H1 (cell line): ENCODE results near the gene GID8. TPM values are rescaled to one million over a fixed set of nuclear protein-coding genes. Genes with fewer than 3 reads are reported as not detected.

Experiments used
- CTCF ChIA-PET: fragments of 300-600 bp; sonication (Branson Sonifier 250); formaldehyde crosslinking; loops from one replicate; lab custom pipeline; 2021; ENCODE audit not compliant: partially characterized antibody; lab: Charles Lee
- POLR2A ChIA-PET: fragments of 300-600 bp; sonication (Branson Sonifier 250); formaldehyde crosslinking; loops from one replicate; lab custom pipeline; 2021; ENCODE audit warnings: inconsistent platforms; ENCODE audit not compliant: partially characterized antibody; lab: Charles Lee
- DNase-seq, 2 experiments: peaks; one replicate each; pipeline versions ENCODE4 v3.0.0 to v3.0.0-alpha.2; 2010 to 2022; ENCODE audit warnings: low spot score in 2 of 2, low read depth in 1 of 2, mixed read lengths in 1 of 2
- FAIRE-seq: peaks from 2 replicates; lab custom pipeline; 2011; peaks lifted over from hg19 to GRCh38; lab: Jason Lieb, UNC
- H2AFZ ChIP-seq: 2 replicates; pipeline ENCODE4 v1.8.1; 2012; ENCODE audit warnings: low read length, inconsistent platforms
- H2AK5ac ChIP-seq: 2 replicates; pipeline ENCODE4 v1.6.1; 2013; ENCODE audit warnings: low read depth, low read length
- H2BK120ac ChIP-seq: replicated peaks from 2 replicates; pipeline ENCODE3; 2013; ENCODE audit warnings: low read depth, low read length, inconsistent platforms
- H2BK12ac ChIP-seq: 2 replicates; pipeline ENCODE4 v1.6.1; 2013; ENCODE audit warnings: low read depth, low read length
- H2BK15ac ChIP-seq: 2 replicates; pipeline ENCODE4 v1.6.1; 2013; ENCODE audit warnings: low read length
- H2BK20ac ChIP-seq: 2 replicates; pipeline ENCODE4 v1.6.1; 2013; ENCODE audit warnings: low read length
- H2BK5ac ChIP-seq: 2 replicates; pipeline ENCODE4 v1.6.1; 2013; ENCODE audit warnings: low read depth, low read length
- H3K14ac ChIP-seq: 2 replicates; pipeline ENCODE4 v1.6.1; 2013; ENCODE audit warnings: inconsistent platforms; ENCODE audit not compliant: insufficient read length
- H3K18ac ChIP-seq: 2 replicates; pipeline ENCODE4 v1.6.1; 2013; ENCODE audit warnings: low read length; ENCODE audit errors: extremely low read depth
- H3K23ac ChIP-seq: 2 replicates; pipeline ENCODE4 v1.6.1; 2013; ENCODE audit warnings: inconsistent platforms; ENCODE audit not compliant: insufficient read length
- H3K23me2 ChIP-seq: 2 replicates; pipeline ENCODE4 v1.6.1; 2013; ENCODE audit warnings: low read depth, low read length
- H3K27ac ChIP-seq: 2 replicates; pipeline ENCODE4 v1.6.1; 2011; ENCODE audit warnings: low read depth, low read length, inconsistent platforms
- H3K27me3 ChIP-seq, 4 experiments: replicated peaks in 1 of 4; 1 replicate in 1 of 4; 2 replicates in 3 of 4; pipeline versions ENCODE4 v1.6.1 to v1.8.1; 2011 to 2013; ENCODE audit warnings: low read length in 3 of 4, mild to moderate bottlenecking in 3 of 4, inconsistent platforms in 2 of 4, mixed read lengths in 2 of 4, moderate library complexity in 1 of 4; ENCODE audit not compliant: control insufficient read depth in 3 of 4, insufficient read depth in 3 of 4; ENCODE audit errors: extremely low read depth in 1 of 4
- H3K36me3 ChIP-seq, 4 experiments: 2 replicates each; pipeline versions ENCODE4 v1.6.1 to v1.8.1; 2011 to 2013; ENCODE audit warnings: mild to moderate bottlenecking in 4 of 4, low read length in 3 of 4, moderate library complexity in 2 of 4, control low read depth in 1 of 4, inconsistent platforms in 1 of 4; ENCODE audit not compliant: insufficient read depth in 4 of 4, control insufficient read depth in 2 of 4
- H3K4ac ChIP-seq: replicated peaks from 2 replicates; pipeline ENCODE3; 2013; ENCODE audit warnings: low read length, low read depth, mixed read lengths, inconsistent platforms; ENCODE audit not compliant: insufficient read length
- H3K4me1 ChIP-seq, 4 experiments: replicated peaks in 1 of 4; 1 replicate in 1 of 4; 2 replicates in 3 of 4; pipeline versions ENCODE4 v1.6.1 to v1.8.1; 2011 to 2013; ENCODE audit warnings: low read length in 3 of 4, inconsistent platforms in 2 of 4, mixed read lengths in 1 of 4; ENCODE audit not compliant: insufficient read depth in 4 of 4, control insufficient read depth in 3 of 4
- H3K4me2 ChIP-seq, 2 experiments: 2 replicates each; pipeline versions ENCODE4 v1.6.1 to v1.8.1; 2011 to 2013; ENCODE audit warnings: low read depth in 2 of 2, low read length in 2 of 2, control low read depth in 1 of 2, inconsistent platforms in 1 of 2, mild to moderate bottlenecking in 1 of 2; ENCODE audit not compliant: insufficient read depth in 1 of 2
- H3K4me3 ChIP-seq, 4 experiments: fragments of 200-600, 300-600 bp in 1 of 4; sonication (generic), shearing (Covaris generic), sonication (Bioruptor Twin) in 1 of 4; 2 replicates each; pipeline versions ENCODE4 v1.5.1 to v1.8.1; 2011 to 2016; ENCODE audit warnings: low read length in 4 of 4, low read depth in 3 of 4, control low read depth in 2 of 4, inconsistent platforms in 2 of 4, mild to moderate bottlenecking in 2 of 4, mixed read lengths in 1 of 4, moderate library complexity in 1 of 4; ENCODE audit not compliant: insufficient read depth in 2 of 4; ENCODE audit errors: extremely low read depth in 1 of 4
- H3K56ac ChIP-seq: replicated peaks from 2 replicates; pipeline ENCODE3; 2013; ENCODE audit warnings: low read depth, mild to moderate bottlenecking, mixed read lengths, low read length, inconsistent platforms; ENCODE audit not compliant: insufficient read length
- H3K79me1 ChIP-seq: 2 replicates; pipeline ENCODE4 v1.6.1; 2013; ENCODE audit warnings: low read depth, low read length, control low read depth
- H3K79me2 ChIP-seq, 2 experiments: 2 replicates each; pipeline versions ENCODE4 v1.6.1 to v1.8.1; 2012 to 2013; ENCODE audit warnings: low read length in 2 of 2, mild to moderate bottlenecking in 2 of 2, inconsistent platforms in 1 of 2; ENCODE audit not compliant: insufficient read depth in 2 of 2, control insufficient read depth in 1 of 2
- H3K9ac ChIP-seq, 4 experiments: replicated peaks in 1 of 4; 1 replicate in 1 of 4; 2 replicates in 3 of 4; pipeline versions ENCODE4 v1.6.1 to v1.8.1; 2011 to 2013; ENCODE audit warnings: low read depth in 3 of 4, low read length in 3 of 4, control low read depth in 2 of 4, mild to moderate bottlenecking in 2 of 4, moderate library complexity in 2 of 4, inconsistent platforms in 1 of 4; ENCODE audit errors: extremely low read depth in 1 of 4
- H3K9me3 ChIP-seq, 2 experiments: 2 replicates each; pipeline versions ENCODE4 v1.6.1 to v1.8.1; 2012 to 2013; ENCODE audit warnings: mild to moderate bottlenecking in 2 of 2, moderate library complexity in 2 of 2, control low read depth in 1 of 2, inconsistent platforms in 1 of 2, low read depth in 1 of 2, low read length in 1 of 2, mixed read lengths in 1 of 2; ENCODE audit not compliant: insufficient read depth in 2 of 2
- H4K20me1 ChIP-seq, 2 experiments: replicated peaks in 1 of 2; 2 replicates each; pipeline versions ENCODE3 to v1.8.1; 2011 to 2013; ENCODE audit warnings: inconsistent platforms in 2 of 2, low read length in 2 of 2, mild to moderate bottlenecking in 1 of 2; ENCODE audit not compliant: insufficient read depth in 2 of 2, control insufficient read depth in 1 of 2
- H4K5ac ChIP-seq: 2 replicates; pipeline ENCODE4 v1.6.1; 2013; ENCODE audit warnings: low read length, low read depth, mixed read lengths, inconsistent platforms; ENCODE audit not compliant: insufficient read length
- H4K8ac ChIP-seq: 2 replicates; pipeline ENCODE4 v1.8.0; 2013; ENCODE audit warnings: mild to moderate bottlenecking, moderate library complexity, low read length, inconsistent platforms; ENCODE audit not compliant: insufficient read depth; ENCODE audit errors: extremely low read depth
- H4K91ac ChIP-seq: replicated peaks from 2 replicates; pipeline ENCODE3; 2013; ENCODE audit warnings: low read length, mixed read lengths, inconsistent platforms; ENCODE audit not compliant: insufficient read length
- BRCA1 ChIP-seq: IDR thresholded peaks from 2 replicates; pipeline ENCODE4 v1.6.1; 2012; ENCODE audit warnings: low read depth, low read length, improper control_type of control experiment
- EZH2 ChIP-seq: fragments of 200-600 bp; sonication (generic); IDR thresholded peaks from 2 replicates; pipeline ENCODE4 v1.7.1; 2012; ENCODE audit warnings: low read depth, mild to moderate bottlenecking, moderate library complexity, low read length, inconsistent platforms; ENCODE audit not compliant: severe bottlenecking
- SIN3A ChIP-seq, 2 experiments: IDR thresholded peaks in 1 of 2; conservative IDR thresholded peaks in 1 of 2; 2 replicates each; pipeline ENCODE4 v1.6.1; 2011 to 2012; ENCODE audit warnings: low read length in 2 of 2, improper control_type of control experiment in 1 of 2, low read depth in 1 of 2, mild to moderate bottlenecking in 1 of 2
- WGBS, 2 experiments: shearing (Covaris generic) in 1 of 2; methylation state at CpG; one replicate each; pipeline versions ENCODE4 v1.1.6 to v1.1.7; 2013 to 2015; ENCODE audit warnings: low lambda C conversion rate in 2 of 2, mixed read lengths in 2 of 2, inconsistent platforms in 1 of 2, low coverage in 1 of 2, missing lambda C conversion rate in 1 of 2; ENCODE audit not compliant: insufficient replicate concordance in 2 of 2, insufficient coverage in 1 of 2, insufficient read length in 1 of 2; ENCODE audit errors: extremely low coverage in 1 of 2, missing lambda C conversion rate in 1 of 2; 5-methylcytosine and 5-hydroxymethylcytosine counted together
- polyA plus RNA-seq, 7 experiments: library from polyadenylated mRNA; depleted of rRNA in 3 of 7; stranded (reverse) in 5 of 7; unstranded in 2 of 7; fragments of >200 nt in 5 of 7; fragments of 200-250 nt in 2 of 7; gene quantifications; 1 replicate in 5 of 7; 2 replicates in 1 of 7; 4 replicates in 1 of 7; pipeline versions ENCODE4 v1.2.1 to v1.2.3, GENCODE V29; 2011 to 2013; ENCODE audit warnings: missing spikeins in 2 of 7, mixed read lengths in 2 of 7
- total RNA-seq: library from RNA; stranded (reverse); fragmentation: NEBNext Ultra II Directional; extraction: Animal tissue kit (Norgen Biotek cat#: 25700); gene quantifications from 2 replicates; pipeline ENCODE4 v1.2.1, GENCODE V29; 2021

The GID8 gene
- total and polyA plus RNA-seq, 2 of the 8 experiments (the other 6 are each of a cell fraction or from before 2014, with no cell fraction given): 39.7 to 72.9 TPM

GRCh38 chr20:62982124-62983075 is 44.5 kb downstream of the GID8 start:
- Histone ChIP-seq H3K79me2 (no peaks in the 10 kb centered on the region), H3K56ac (peak overlapping the region; percentile 19), H3K79me1 (no peaks in the 10 kb centered on the region), H3K36me3 (no peaks in the 10 kb centered on the region), H2BK20ac (0 out of 2 replicates have a peak overlapping the region, but pooled peaks have one; percentile 55), H3K23ac (no peak overlapping the region), H3K4ac (no peak overlapping the region), H2BK120ac (no peak overlapping the region), H2AK5ac (no peak overlapping the region; the same call in 1 of the 2 replicates), H2BK5ac (peak overlapping the region; percentile 52; the same call in 1 of the 2 replicates), H3K4me1 (peaks cover 0 to 29% (median 14%) of the 10 kb centered on the region in 4 experiments; a peak in 6 of 7 replicates), H3K23me2 (no peaks in the 10 kb centered on the region), H2BK12ac (peak overlapping the region; percentile 90; the same call in 1 of the 2 replicates), H4K5ac (no peak overlapping the region), H3K4me2 (no peak overlapping the region), H3K14ac (no peak overlapping the region), H4K91ac (no peak overlapping the region), H3K4me3 (no peak overlapping the region), H2AFZ (no peak overlapping the region), H4K8ac (peak overlapping the region; percentile 11; the same call in 1 of the 2 replicates), H3K9me3 (no peaks in the 10 kb centered on the region), H3K9ac (no peak overlapping the region), H3K18ac (0 out of 2 replicates have a peak overlapping the region, but pooled peaks have one; percentile 62), H4K20me1 (peaks cover 0 to 2% of the 10 kb centered on the region in 2 experiments), H3K27me3 (no peaks in the 10 kb centered on the region; a peak in 1 of 7 replicates), H2BK15ac (peak overlapping the region; percentile 88; the same call in 1 of the 2 replicates), H3K27ac (no peak overlapping the region)
- WGBS, 2 experiments: 78% methylated on average over 18 of the region's 21 CpGs; no CpG with 5 or more reads in 1 of the 2 experiments
- ChIA-PET POLR2A (interaction anchor here (0.5 to 1.8 kb wide), 2 partner anchors 21 to 107 kb away, joined by 3 to 6 read pairs; no protein-coding TSS in a partner anchor), CTCF (interaction anchor here (1.4 to 3.7 kb wide), 4 partner anchors 13 to 83 kb away, joined by 3 to 22 read pairs (median 8); no protein-coding TSS in a partner anchor)
- no peak for FAIRE-seq
- TF ChIP-seq BRCA1 (no peak), EZH2 (no peak), SIN3A (conservative IDR thresholded peaks at IDR 0.05 in 1 of 2, IDR thresholded peaks at IDR 0.05 in 1 of 2; ENCODE audit: low read depth in 1 of 2, low read length in 2 of 2) (no peak)
- DNase-seq: no peak
